Hypothalamus (tissue), 51 donors: ENCODE data around the gene MRGPRE.

Source experiments
- DNase-seq, 51 donors: peaks; one replicate each; lab custom pipeline; 2025; lab: John Stamatoyannopoulos, UW

Gene MRGPRE

DNA sequence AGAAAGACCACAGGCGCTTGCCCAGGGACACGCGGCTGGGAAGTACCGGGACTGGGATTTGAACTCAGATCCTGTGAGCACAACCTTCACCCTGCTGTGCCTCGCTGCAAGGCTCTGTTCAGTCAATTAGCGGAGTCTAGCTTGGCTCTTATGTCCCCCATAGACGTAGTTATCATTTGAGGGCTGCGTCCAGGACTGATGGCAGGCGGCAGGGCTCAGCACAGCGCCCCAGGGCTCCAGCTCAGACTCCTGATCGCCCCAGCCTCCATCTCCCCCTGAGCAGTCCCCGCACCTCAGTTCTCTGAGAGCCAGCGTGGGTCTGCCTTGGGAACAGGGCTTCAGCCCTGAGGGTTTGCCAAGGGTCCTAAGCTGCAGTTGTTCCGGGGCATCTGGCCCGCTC lies 33.4 kb downstream of the MRGPRE start:
- no peak for DNase-seq

DNA sequence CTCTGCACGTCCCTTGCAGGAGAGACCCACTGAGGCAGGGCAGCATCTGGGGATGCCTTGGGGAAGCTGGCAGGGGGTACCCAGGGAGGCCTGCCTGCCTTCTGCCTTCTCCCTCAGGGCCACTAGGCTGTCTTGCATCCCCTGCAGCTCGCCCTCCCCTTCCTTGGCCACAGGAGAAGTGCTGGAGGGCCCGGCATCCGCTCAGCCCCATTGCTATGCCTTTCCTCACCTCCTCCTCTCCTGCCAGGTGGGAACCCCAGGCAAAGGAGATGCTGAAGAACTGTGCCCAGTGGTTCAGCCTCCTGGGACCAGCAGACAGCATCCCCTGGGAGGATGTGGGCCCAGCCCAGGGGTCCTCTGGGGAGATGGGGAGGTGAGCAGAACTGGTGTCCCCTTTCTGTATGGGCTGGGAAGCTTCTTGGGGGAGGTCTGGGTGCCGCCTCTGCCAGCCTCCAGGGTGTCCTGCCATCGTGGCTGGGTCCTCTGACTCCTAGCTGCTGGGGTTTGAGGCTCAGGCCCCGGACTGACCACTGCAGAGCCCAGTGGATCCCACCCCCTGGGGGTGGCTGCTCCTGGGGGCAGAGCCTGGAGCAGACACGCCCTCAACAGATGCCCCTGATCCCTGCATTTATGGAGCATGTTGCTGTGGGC lies 34.2 kb downstream of the MRGPRE start:
- DNase-seq = no peak

DNA sequence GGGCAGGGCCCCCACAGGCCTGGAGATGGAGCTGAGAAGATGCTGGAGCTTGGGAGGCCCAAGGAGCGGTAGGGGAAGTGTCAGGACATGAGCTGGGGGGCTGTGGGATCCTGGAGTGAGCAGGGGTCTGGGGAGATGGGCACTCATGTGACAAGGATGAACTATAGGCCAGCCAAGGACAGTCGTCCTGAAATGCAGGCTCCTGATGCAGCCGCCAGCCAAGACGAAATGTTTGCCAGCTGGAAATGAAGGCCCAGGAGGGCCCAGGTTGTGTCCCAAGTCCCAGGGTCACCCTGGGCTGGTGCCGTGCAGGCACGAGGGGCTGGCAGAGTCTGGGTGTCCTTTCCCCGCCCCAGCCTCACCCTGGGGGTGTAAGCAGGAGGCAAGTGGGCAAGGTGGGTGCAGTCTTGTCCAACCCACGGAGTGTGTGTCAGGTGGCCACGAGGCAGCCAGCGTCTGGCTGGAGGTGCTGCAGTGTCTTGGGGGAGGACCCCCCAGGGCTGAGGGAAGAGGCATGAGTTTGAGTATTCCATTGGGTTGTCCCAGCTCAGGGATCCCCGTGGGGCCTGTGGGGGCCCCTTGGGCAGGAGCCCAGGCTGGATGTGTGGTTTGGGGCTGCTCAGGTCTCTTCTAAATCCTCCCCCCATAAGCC lies 35.0 kb downstream of the MRGPRE start:
- DNase-seq = no peak

DNA sequence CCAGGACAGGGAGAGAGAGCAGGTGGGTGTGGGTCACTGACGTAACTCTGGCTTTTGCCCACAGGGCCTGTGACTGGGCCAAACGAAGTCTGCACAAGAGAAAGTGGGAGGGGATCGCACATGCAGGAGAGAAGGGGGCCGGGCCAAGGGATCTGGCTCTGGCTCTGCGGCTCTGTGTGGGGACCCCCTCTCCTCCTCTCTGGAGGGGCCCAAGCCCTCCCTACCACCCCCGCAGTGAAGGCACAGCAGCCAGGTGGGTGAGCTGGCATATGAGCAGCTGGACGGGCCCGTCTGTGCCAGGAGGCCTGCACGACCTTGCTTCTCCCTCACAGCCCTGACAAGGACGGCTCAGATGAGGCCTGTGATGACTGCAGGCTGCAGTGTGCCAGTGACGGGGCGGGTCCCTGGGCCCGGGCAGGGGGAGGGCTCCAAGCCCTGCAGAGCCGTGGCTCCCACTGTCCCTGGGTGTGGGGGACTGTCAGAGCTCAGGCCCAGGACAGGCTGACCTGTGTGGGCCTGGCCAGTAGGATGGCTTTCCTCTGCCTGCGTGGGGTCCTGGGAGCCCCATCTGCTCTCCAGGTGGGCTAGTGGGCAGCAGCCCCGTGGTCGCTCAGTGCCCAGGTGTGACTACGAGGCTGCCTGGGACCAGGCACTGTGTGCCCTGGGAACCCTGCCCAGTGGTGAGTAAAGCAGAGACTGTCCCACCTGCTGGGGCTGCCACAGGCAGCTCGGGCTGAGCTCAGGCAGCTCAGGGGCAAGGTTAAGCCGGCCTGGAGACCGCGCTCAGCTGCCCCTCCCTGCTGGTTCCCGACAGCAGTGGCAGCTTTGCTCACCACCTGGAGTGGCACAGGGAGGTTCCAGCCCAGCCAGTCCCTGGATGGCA lies 35.8 kb downstream of the MRGPRE start:
- DNase-seq = no peak

GRCh38 chr11:3195251-3196160 lies 36.7 kb downstream of the MRGPRE start:
- no peak for DNase-seq

GRCh38 chr11:3194016-3194816 lies 38.0 kb downstream of the MRGPRE start:
- DNase-seq = no peak

DNA sequence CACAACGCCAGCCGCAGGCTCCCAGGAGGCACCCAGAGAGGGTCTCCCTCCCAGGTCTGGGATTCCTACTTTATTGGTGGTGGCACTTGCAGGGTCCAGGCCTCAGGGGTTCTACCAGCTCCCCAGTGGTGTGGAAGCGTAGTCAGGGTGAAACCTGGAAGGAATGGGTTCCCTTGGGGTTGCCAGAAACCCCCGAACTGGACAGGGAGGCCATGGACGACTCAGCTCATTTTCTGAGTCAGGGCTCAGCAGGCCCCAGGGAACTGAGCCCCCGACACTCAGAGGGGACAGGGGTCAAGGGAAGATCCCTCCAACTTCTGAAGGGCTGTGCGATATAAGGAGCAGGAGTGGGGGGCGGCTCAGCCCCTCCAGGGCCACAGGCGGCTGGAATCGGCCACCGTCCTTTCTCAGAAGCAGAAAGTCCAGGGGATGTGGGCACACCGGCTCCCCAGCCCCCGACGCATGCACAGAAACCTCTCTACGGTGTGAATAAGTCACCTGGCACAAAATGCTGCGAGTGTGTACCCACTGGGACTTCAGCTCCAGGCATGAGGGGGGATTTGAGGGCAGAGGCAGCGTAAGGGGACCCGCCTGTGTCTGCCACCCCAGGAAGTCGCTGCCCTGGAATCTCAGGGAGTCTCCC lies 38.7 kb downstream of the MRGPRE start:
- no peak for DNase-seq

GRCh38 chr11:3192511-3193372 lies 39.5 kb downstream of the MRGPRE start:
- no peak for DNase-seq

DNA sequence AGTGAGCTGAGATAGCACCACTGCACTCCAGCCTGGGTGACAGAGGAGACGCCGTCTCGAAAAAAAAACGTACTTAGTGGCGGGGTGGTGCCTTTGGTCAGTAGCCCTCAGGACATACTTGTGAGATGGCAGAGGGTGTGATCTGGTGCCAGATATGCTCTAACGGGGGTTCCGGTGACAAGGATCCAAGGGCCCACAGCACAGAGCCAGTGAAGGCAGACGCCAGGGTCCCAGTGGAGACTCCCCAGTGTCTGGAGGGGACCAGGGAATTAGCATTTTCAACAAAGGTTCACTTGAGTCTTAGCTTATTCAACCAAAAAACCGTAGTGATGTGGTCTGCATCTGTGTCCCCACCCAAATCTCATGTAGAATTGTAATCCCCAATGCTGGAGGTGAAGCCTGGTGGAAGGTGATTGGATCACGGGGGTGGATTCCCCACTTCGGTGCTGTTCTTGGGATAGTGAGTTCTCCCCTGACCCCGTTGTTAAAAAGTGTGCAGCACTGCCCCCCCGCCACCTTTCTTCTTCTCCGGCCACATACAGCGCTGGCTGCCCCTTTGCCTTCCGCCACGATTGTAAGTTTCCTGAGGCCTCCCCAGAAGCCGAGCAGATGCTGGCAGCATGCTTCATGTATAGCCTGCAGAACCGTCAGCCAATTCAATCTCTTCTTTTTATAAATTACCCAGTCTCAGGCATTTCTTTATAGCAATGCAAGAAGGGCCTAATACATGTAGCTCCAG lies 40.5 kb downstream of the MRGPRE start:
- no peak for DNase-seq

DNA sequence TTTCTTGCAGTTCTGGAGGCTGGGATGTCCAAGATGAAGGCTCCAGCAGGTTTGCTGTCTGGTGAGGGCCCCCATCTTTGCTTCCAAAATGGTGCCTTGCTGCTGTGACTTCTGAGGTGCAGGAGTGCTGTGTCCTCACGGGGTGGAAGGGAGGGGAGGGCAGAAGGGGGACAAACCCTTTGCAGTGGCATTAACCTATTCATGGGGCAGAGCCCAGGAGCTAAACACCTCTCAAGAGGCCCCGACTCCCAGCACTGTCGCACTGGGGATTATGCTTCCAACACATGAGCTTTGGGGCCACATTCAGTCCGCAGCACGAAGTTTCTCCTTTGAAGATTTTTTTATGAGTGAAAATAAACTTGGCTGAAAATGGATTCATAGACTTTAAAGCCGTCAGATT lies 41.6 kb downstream of the MRGPRE start:
- DNase-seq = no peak

DNA sequence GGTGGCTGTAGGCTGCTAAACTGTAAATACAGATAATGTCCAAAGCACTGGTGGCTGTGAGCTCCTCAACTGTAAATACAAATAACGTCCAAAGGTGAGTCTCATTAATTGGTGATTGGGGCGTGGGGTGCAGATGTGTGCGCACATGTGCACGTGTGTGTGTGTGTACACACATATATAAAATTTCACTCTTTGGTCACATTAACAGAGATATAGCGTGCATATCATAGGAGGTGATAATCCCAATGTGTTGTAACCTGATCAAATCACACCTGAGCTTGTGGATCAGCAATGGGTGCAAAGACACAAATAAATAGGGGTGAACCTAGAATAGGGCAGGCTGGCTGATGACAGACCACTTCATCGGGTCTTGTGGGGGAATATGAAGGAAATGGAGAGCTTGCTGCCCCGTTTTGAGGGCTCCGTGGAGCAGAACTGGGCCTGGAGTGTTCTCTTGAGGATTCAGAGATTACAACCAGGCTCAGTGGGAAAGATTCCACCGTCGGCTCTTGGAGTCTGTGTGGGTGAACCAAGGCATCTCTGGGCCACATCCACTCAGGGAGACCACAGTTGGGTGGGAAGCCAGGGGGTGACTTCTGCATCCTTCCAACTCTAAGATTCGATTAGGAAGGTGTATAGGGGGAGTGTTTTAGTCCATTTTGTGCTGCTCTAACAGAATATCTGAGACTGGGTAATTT lies 42.2 kb downstream of the MRGPRE start:
- DNase-seq = no peak

DNA sequence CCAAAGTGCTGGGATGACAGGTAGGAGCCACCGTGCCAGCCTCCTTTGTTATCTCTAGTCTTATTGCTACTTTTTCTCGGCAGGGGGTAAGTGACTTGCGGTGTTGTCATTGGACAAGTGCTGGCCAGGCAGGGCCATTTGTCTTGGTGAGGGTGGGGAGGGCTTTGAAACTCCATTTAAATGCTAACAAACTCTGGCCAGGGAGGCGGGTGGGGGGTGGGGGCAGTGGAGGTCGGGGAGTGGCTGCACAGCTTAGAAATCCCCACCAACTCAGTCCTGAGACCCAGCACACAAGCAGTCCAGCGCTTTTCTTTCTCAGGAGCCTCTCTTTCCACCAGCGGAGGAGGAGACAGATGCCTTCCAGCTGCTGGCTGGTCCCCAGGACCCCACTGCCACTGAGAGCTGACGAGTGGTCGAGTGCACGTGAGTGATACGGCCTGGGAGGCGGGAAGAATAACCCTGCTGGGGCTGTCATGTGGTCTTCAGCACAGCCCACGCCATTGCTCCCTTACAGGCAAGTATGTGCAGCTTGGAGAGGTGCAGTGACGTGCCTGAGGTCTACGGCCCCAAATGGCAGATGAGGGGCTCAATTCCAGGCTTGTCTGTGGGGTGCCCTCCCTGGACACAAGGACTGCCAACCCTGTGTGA lies 42.9 kb downstream of the MRGPRE start:
- DNase-seq = no peak

DNA sequence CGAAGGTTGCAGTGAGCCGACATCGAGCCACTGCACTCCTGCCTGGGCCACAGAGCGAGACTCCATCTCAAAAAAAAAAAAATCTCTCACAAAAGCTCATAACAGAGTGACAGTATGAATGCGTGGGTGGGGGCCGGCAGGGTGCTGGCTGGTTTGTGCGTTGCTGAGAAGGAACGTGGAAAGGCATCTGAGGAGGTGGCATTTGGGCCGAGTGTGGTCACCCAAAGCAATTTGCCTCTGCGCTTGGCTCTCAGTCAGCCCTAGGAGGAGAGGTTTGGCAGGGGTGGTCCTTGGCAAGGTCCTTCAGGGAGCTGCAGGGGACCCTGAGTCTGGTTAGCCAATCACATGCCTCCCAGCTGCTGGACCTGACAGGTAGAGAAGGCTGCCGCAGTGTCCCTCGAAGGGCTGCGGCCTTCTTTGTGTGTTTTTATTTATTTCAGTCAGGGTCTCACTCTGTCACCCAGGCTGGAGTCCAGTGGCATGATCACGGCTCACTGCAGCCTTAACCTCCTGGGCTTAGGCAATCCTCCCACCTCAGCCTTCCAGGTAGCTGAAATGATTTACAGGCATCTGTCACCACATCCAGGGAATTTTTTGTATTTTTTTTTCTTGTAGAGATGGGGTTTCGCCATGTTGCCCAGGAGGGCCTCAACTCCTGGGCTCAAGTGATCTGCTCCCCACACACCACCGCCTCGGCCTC lies 43.6 kb downstream of the MRGPRE start:
- DNase-seq = no peak

GRCh38 chr11:3186166-3186953 lies 45.9 kb downstream of the MRGPRE start:
- no peak for DNase-seq

GRCh38 chr11:3184732-3185347 lies 47.4 kb downstream of the MRGPRE start:
- no peak for DNase-seq
